T-helper 1 cell treated with Interleukin-12 subunit alpha and Interleukin-12 subunit beta and Interleukin-4 antibody, amounts not matched to agents 30 μg/mL and 1 μg/mL, for 36 hours (primary cell): Measurements from ENCODE around the gene DMRTC2.
A peak's percentile ranks its signal among the peaks of the same experiment; 100 is the strongest.

Experiments
- H3K27ac Mint-ChIP-seq: one replicate; pipeline ENCODE4 v1.8.0; 2021; ENCODE audit warnings: mild to moderate bottlenecking, mixed read lengths
- H3K27me3 Mint-ChIP-seq: one replicate; pipeline ENCODE4 v1.8.0; 2021; ENCODE audit warnings: low read depth, mixed read lengths
- H3K36me3 Mint-ChIP-seq: one replicate; pipeline ENCODE4 v1.8.0; 2021; ENCODE audit warnings: low read depth, mixed read lengths
- H3K4me1 Mint-ChIP-seq: one replicate; pipeline ENCODE4 v1.8.0; 2021; ENCODE audit warnings: low read depth, mixed read lengths
- H3K4me3 Mint-ChIP-seq: one replicate; pipeline ENCODE4 v1.8.0; 2021; ENCODE audit warnings: mild to moderate bottlenecking, moderate library complexity, mixed read lengths
- H3K9me3 Mint-ChIP-seq: one replicate; pipeline ENCODE4 v1.8.0; 2021; ENCODE audit warnings: mixed read lengths

Gene DMRTC2

DNA sequence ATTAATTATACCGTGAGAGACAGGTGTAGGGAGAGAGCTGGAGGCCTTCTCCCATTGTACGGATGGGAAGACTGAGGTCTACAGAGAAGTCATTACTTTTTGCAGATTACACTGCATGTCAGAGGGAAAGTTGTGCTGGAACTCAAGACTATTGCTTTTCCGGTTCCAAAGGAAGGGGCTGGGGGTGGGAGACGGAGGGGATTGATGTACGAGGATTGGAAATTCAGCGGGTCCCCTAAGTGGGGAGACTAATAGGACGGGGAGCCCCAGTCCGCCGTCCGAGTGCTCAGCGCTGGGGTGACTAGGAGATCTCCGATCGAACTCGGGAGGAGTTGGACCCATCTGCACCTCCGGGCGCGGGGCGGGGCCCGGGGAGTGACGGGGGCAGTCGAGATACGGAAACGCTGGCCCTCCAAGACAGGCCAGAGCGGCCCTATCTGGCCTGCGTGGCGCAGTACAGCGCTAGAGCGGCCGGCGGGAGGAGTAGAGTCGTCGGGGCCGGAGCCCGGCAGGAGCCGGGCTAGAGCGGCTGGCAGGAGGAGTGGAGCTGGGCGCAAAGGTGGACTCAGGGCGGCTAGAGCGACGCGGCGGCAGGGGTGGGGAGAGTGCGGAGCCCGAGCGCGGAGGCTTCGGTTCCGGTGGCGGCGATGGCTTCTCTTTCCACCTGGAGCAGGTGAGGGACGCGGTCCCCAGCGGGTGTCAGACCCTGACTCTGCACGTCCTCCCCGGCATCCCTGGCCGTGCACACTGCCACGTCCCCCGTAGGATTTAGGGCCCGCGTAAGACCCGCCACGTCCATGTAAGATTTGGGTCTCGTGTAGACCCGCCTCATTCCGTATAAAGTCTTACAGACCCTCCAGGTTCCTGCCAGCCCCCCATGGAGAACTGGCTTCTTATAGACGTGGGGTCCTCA is 39.2 kb downstream of the DMRTC2 start:
- H3K27me3 Mint-ChIP-seq = no peaks in the 10 kb centered on the region

DNA sequence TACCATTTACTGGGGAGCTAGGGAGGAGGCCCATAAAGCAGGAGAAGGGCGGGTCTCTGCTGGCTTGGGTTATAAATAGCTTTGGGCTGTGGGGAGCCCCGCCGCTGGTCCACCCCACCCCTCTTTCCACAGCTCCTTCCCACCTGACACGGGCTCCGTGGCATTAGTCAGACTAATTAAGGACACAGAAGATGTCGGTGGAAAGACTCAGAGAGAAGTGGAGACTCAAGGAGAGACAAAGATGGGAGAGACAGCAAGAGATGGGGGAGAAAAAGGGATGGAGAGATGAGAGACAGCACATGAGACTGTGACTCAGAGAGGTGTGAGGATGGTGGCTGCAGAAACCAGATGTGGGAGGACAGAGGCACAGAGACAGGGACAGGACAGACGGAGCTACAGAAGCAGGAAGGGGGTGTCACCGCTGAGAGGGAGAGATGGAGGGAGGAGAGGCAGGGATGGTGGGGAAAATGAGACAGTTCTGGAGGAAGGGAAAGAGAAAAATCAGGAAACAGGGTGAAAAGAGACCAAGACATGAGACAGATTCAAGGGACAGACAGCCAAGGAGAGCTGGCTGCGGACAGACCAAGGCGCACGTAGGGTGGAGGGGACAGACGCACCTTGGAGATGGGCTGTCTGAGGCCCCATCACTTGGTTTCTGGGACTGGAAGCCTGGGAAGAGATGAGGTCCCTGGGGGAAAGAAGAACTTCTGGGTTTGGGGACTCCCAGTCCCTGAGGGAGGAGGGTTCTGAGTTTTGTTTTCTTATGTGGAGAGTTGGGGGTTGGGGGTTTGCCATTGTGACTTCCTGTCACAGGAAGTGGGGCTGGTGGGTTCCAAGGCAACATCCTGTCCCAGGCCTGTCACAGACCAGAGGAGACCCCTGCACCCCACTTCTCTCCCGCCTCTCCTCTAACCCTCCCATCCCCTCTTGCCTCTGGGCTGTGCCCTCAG is 42.2 kb downstream of the DMRTC2 start:
- H3K27me3 Mint-ChIP-seq = no peaks in the 10 kb centered on the region
- peaks cover 55% of the 10 kb centered on the region for H3K4me1 Mint-ChIP-seq
- no peaks in the 10 kb centered on the region for H3K9me3 Mint-ChIP-seq
- peak overlapping the region; percentile 97 for H3K27ac Mint-ChIP-seq
- H3K36me3 Mint-ChIP-seq = peaks cover 65% of the 10 kb centered on the region
- H3K4me3 Mint-ChIP-seq = peak overlapping the region; percentile 94

More for the DNA sequence above, 39.2 kb downstream of the DMRTC2 start:
- Mint-ChIP-seq H3K27ac (peak overlapping the region; percentile 90), H3K4me1 (peaks cover 54% of the 10 kb centered on the region), H3K4me3 (peak overlapping the region; percentile 94), H3K9me3 (no peaks in the 10 kb centered on the region), H3K36me3 (peaks cover 51% of the 10 kb centered on the region)

DNA sequence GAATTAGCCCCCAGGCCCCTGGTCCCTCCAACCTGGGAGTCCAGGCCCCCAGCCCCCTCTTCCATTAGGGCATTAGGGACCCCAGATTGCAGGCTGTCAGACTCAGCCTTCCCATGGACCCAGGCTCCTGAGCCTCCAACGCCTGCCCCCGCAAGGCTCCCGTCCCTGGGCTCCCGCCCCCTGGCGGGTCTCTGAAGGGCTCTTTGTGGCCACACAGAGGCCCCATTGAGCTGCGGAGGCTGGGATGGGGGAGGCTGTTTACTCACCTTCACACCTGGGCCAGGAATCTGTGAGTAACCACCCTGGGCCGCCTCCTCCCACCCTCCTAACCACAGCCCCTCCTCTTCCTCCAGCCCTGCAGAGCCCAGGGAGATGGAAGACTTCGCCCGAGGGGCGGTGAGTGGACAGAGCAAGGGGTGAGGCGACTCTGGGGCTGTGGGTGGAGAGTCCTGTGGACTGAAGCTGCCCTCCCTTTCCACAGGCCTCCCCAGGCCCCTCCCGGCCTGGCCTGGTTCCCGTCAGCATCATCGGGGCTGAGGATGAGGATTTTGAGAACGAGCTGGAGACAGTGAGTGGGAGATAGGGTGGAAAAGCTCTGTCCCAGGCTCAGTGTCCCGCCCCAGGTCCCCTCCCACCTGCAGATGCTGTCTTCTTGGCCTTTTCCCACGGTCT is 43.0 kb downstream of the DMRTC2 start:
- Mint-ChIP-seq H3K4me3 (peak overlapping the region; percentile 94), H3K9me3 (no peaks in the 10 kb centered on the region), H3K27ac (peak overlapping the region; percentile 97), H3K4me1 (peaks cover 50% of the 10 kb centered on the region), H3K27me3 (no peaks in the 10 kb centered on the region), H3K36me3 (peaks cover 60% of the 10 kb centered on the region)

DNA sequence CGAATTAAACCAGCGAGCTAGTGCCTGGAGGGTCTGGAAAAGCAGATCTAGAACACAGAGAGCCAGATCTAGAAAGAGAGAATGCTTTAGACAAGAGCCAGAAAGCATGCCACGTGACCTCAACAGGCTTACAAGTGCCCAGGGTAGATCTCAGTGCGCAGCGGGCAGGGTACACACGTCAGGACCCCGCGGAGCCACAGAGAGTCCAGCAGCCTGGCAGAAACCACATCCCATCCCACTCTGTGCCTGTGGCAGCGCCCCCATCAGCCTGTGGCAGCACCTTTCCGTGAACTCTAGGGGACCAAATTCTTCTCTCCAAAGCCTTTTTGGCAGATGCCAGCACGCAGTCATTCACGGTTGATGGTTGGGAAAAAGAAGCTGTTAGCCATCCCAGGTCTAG is 44.1 kb downstream of the DMRTC2 start:
- Mint-ChIP-seq H3K27ac (peak overlapping the region; percentile 97), H3K36me3 (peaks cover 60% of the 10 kb centered on the region), H3K9me3 (no peaks in the 10 kb centered on the region), H3K4me3 (peak overlapping the region; percentile 94), H3K4me1 (peaks cover 52% of the 10 kb centered on the region), H3K27me3 (no peaks in the 10 kb centered on the region)

DNA sequence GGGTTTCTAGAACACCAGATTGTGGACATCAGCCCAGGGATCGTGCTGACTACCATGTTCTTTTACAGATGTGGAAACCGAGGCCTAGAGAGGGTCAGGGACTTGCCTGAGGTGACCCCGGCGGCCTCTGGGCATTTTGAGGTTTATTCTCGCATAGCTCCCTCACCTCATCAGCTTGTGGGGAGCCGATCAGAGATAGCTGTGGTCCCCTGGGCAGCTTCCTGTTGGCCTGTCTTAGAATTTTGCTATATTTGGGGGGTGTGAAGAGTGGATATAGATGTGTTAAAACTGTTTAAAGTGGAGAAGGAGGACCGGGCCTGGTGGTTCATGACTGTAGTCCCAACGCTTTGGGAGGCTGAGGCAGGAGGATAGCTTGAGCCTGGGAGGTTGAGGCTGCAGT is 45.1 kb downstream of the DMRTC2 start:
- Mint-ChIP-seq H3K27ac (peak overlapping the region; percentile 80), H3K36me3 (peaks cover 54% of the 10 kb centered on the region), H3K9me3 (no peaks in the 10 kb centered on the region), H3K4me1 (peaks cover 53% of the 10 kb centered on the region), H3K4me3 (no peak overlapping the region), H3K27me3 (no peaks in the 10 kb centered on the region)

DNA sequence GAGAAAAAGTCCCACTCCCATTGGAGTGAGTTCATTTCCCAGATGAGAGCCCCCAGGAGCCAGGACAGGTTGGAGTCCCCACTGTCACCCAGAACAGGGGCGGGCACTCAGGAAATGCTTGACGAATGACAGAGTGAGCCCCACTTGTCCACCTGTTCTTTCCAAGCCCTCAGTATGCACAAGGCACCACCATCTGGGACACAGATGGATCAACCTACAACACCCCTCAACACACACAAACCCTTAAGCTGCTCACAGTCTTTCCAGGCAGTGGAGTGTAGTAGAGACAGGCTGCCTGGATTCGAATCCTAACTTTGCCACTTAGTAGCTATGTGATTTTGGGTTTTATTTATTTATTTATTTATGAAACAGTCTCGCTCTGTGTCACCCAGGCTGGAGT is 46.1 kb downstream of the DMRTC2 start:
- Mint-ChIP-seq H3K4me3 (no peak overlapping the region), H3K36me3 (peaks cover 51% of the 10 kb centered on the region), H3K9me3 (no peaks in the 10 kb centered on the region), H3K4me1 (peaks cover 51% of the 10 kb centered on the region), H3K27ac (no peak overlapping the region), H3K27me3 (no peaks in the 10 kb centered on the region)

DNA sequence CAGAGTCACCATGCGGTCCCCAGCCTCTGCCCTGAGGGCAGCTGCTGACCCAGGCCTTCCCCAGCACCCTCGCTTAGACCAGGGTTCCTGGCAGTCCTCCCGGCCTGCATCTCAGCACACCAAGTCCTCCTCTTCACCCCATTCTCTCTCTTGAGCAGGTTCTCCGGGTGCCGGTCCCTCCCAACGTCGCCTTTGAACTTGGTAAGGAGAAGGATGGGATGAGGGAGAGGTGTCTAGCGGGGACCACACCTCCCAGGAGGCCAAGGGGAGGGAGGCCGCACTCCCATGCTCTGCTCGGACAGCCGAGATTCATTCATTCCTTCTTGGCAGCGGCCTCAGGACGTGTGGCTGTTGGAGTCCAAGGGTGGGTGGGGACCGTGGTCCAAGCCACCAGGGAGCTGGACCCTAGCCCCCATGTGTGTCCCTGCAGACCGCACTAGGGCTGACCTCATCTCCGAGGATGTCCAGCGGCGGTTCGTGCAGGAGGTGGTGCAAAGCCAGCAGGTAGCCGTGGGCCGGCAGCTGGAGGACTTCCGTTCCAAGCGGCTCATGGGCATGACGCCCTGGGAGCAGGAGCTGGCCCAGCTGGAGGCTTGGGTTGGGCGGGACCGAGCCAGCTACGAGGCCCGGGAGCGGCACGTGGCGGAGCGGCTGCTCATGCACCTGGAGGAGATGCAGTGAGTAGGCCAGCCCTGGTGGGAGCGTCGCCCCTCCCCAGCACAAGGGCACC is 47.5 kb downstream of the DMRTC2 start:
- H3K27ac Mint-ChIP-seq = no peak overlapping the region
- H3K9me3 Mint-ChIP-seq = no peaks in the 10 kb centered on the region
- no peaks in the 10 kb centered on the region for H3K27me3 Mint-ChIP-seq
- peaks cover 42% of the 10 kb centered on the region for H3K4me1 Mint-ChIP-seq
- H3K36me3 Mint-ChIP-seq = peaks cover 42% of the 10 kb centered on the region
- no peak overlapping the region for H3K4me3 Mint-ChIP-seq

DNA sequence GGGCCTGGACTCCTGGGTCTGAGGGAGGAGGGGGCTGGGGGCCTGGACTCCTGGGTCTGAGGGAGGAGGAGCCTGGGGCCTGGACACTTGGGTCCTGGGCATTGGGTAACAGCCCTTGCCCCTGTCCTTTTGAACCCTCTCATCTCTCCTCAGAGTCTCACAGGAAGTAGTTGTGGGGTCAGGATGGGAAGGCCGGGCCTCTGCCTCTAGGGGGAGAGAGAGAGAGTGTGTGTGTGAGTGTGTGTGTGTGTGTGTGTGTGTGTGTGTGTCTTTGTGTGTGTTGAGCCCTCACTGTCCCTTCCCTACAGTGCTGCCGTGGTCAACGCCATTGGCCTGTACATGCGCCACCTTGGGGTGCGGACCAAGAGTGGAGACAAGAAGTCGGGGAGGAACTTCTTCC is 49.1 kb downstream of the DMRTC2 start:
- no peak overlapping the region for H3K4me3 Mint-ChIP-seq
- peaks cover 43% of the 10 kb centered on the region for H3K36me3 Mint-ChIP-seq

DNA sequence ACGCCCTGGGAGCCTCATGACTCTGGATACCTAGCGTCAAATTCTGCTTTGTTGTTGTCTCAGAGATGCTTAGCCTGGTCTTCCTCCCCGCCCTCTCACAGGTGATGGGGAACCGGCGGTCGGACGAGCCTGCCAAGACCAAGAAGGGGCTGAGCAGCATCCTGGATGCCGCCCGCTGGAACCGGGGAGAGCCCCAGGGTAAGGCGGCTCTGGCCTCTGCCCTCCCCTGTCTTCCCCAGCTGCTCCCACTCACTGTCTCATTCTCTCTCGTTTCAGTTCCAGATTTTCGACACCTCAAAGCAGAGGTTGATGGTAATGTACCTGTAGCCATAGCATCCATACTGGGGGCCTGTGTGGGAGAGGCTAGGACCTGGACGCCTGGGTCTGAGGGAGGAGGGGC is 49.5 kb downstream of the DMRTC2 start:
- Mint-ChIP-seq H3K4me3 (no peak overlapping the region), H3K4me1 (peaks cover 37% of the 10 kb centered on the region), H3K36me3 (peaks cover 43% of the 10 kb centered on the region), H3K27me3 (no peaks in the 10 kb centered on the region), H3K9me3 (no peaks in the 10 kb centered on the region), H3K27ac (peak overlapping the region; percentile 31)

More for the DNA sequence above, 49.1 kb downstream of the DMRTC2 start:
- Mint-ChIP-seq H3K27ac (peak overlapping the region; percentile 85), H3K4me1 (peaks cover 38% of the 10 kb centered on the region), H3K27me3 (no peaks in the 10 kb centered on the region), H3K9me3 (no peaks in the 10 kb centered on the region)

DNA sequence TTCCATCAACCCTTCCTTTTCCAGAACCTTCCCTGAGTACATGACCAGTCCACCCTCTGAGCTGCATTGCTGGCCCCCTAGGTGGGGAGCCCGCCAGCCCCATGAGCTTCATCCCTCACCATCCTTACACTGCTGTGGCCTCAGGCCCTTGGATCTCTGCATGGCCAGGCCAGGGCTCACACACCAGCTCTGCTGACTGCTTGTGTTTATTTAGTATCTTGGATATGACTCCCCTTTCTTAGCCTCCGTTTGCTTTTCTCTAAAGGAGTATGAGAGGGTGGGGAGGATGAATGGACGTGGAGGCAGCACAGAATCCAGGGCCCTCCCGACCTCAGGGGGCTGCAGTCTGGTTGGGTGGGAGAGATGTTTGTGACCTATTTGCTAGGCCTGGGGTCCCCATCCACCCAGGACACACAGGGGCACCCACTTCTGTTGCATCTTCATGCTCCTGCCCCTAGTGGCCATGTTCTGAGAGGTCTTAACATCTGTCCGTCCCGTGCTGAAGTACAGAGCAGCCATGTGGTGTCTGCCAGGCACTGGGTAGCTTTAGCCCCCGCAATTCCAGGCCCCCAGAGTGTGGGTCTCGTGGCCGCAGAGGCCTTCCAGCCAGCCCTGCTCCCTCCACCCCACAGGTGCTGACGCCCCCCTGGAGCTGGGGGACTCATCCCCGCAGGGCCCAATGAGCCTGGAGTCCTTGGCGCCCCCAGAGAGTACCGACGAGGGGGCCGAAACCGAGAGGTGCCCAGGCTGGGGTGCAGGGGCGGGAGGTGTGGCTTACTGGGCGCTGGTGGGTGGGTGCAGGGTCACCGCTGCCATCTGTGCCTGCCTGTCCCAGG is 51.1 kb downstream of the DMRTC2 start:
- no peak overlapping the region for H3K4me3 Mint-ChIP-seq
- no peaks in the 10 kb centered on the region for H3K9me3 Mint-ChIP-seq
- peaks cover 30% of the 10 kb centered on the region for H3K4me1 Mint-ChIP-seq
- peak overlapping the region; percentile 56 for H3K27ac Mint-ChIP-seq
- peaks cover 37% of the 10 kb centered on the region for H3K36me3 Mint-ChIP-seq
- H3K27me3 Mint-ChIP-seq = no peaks in the 10 kb centered on the region

DNA sequence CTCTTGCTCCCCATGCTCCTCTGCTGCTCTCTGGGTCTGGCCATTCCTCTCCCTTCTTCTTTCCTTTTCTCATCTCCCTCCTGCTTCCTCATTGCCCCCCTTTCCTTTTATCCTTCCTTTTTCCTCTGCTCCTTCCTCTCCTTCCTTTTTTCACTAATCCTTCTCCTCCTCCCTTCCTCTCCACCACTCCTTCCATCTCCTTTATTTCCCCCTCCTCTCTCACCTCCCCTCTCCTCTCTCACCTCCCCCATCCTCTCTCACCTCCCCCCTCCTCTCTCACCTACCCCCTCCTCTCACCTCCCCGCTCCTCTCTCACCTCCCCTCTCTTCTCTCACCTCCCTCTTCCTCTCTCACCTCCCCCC is 51.7 kb downstream of the DMRTC2 start:
- Mint-ChIP-seq H3K4me1 (peaks cover 28% of the 10 kb centered on the region), H3K27ac (no peak overlapping the region)

DNA sequence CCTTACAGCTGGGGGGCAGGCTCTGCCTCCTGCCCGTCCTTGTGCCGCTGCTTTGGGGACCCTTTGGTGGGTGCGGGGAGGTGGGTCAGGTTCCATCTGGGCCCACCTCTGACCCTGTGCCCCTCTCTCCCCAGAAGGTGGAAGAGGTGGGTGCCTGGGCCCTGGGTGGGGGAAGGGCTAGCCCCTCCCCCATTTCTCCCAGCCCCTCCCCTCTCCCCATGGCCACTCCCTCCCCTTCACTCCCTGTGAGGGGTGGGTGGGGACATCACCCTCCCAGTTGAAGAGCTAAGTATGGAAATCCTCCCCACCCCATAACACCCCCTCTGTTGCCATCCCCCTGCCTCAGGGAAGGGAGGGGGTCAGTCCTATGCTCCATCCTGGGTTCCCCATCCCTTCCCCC is 52.3 kb downstream of the DMRTC2 start:
- H3K36me3 Mint-ChIP-seq = peaks cover 40% of the 10 kb centered on the region
- no peaks in the 10 kb centered on the region for H3K27me3 Mint-ChIP-seq

More for the DNA sequence above, 51.7 kb downstream of the DMRTC2 start:
- Mint-ChIP-seq H3K4me3 (no peak overlapping the region), H3K9me3 (no peaks in the 10 kb centered on the region), H3K27me3 (no peaks in the 10 kb centered on the region), H3K36me3 (peaks cover 37% of the 10 kb centered on the region)

DNA sequence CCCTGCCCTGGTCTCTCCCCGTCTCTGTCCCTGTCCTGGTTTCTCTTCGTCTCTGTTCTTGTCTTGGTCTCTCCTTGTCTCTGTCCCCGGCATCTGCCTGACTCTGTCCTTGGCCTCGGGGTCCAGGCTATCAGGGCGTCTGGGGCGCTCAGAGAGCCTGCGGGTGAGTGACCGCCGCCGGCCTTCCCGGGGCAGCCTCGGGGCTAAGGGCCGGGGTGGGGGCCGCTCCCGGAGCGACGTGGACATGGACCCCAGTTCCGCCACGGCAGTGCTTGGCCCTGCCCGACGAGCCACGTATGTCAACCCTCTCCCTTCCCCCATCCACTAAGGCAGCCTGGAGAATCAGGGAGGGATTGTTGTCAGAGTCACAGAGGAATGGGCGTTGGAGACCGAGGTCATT is 53.0 kb downstream of the DMRTC2 start:
- Mint-ChIP-seq H3K27me3 (no peaks in the 10 kb centered on the region), H3K36me3 (peaks cover 40% of the 10 kb centered on the region), H3K27ac (no peak overlapping the region), H3K9me3 (no peaks in the 10 kb centered on the region), H3K4me3 (no peak overlapping the region), H3K4me1 (peaks cover 24% of the 10 kb centered on the region)

More for the DNA sequence above, 52.3 kb downstream of the DMRTC2 start:
- H3K9me3 Mint-ChIP-seq = no peaks in the 10 kb centered on the region
- H3K27ac Mint-ChIP-seq = no peak overlapping the region
- no peak overlapping the region for H3K4me3 Mint-ChIP-seq
- H3K4me1 Mint-ChIP-seq = peaks cover 25% of the 10 kb centered on the region
